Measurements from ENCODE around the gene FNDC3B. TPM values are rescaled to one million over a fixed set of nuclear protein-coding genes. Genes with fewer than 3 reads are reported as not detected.

The FNDC3B gene
- total and polyA plus RNA-seq, 9 of the 15 experiments (the other 6 are each of a cell fraction or from before 2014, with no cell fraction given): 7.0 to 35.8 (median 16.2) TPM

DNA sequence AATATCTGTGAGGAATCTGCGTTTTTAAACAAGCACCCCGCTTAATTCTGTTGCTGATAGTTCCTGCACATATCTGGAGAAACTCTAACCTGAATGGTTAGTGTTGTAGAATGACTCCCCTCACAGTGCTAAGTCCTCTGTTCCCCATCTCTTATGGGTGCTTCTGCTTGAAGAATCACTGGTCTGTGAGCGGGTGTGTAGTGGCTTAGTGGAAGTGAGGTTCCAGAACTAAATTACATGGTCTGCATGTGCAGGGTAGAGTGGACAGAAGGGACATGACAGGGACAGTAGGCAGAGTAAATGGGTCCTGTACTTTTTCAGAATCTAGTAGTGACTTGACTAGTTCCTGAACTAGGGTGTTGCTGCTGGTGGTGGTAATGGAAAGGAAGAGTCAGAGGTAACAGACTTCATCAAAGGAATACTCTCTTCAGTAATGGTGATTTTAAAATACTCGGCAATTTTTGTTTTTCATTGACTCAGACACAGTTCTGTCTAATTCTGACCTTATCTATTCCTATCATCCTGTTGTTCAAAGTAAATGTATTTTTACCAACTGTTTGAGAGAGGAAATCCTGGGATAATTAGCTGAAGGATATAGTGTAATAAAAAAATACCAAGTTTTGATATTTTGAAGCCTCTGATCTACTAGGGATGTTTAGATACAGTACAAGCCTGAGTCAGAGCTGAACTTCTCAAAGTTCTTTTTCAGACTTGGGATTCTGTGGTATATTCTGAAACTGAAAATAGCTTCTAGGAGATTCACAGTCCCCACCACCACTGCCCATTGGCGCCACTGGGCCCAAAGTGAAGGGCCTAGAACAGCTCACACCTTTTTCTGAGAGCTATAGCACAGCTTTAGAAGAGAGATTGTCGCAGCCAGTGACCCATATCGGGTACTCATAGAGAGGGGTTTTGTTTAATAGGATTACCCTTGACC is 55.5 kb downstream of the FNDC3B start:
- intact Hi-C loops (cut with micrococcal nuclease): no loop called here
- Histone ChIP-seq H3K27me3 (ENCODE audit: control insufficient read depth in 2 of 2, insufficient read depth in 2 of 2, low read length in 2 of 2) (no peaks in the 10 kb centered on the region), H3K9ac (ENCODE audit: insufficient read depth in 1 of 2, low read depth in 2 of 2, low read length in 2 of 2) (no peak overlapping the region), H3K9me3 (replicated peaks; ENCODE audit: control insufficient read depth, insufficient read depth, low read depth, low read length) (no peaks in the 10 kb centered on the region), H3K36me3 (ENCODE audit: control insufficient read depth, insufficient read depth, low read length) (no peaks in the 10 kb centered on the region; the same call in 2 of the 3 replicates), H3K27ac (ENCODE audit: extremely low read depth, low read depth, low read length) (peak overlapping the region; percentile 9; the same call in 1 of the 3 replicates), H3K4me1 (replicated peaks in 1 of 2; ENCODE audit: control insufficient read depth in 2 of 2, insufficient read depth in 2 of 2, low read length in 2 of 2) (peaks cover 0 to 27% of the 10 kb centered on the region in 2 experiments; a peak in 3 of 5 replicates), H3K4me3 (no peak overlapping the region), H2AFZ (ENCODE audit: low read depth, low read length) (no peak overlapping the region), H3K4me2 (ENCODE audit: insufficient read depth, low read length) (no peak overlapping the region), H3K9me1 (ENCODE audit: control insufficient read depth, insufficient read depth, low read length) (peaks cover 4% of the 10 kb centered on the region), H3K79me2 (ENCODE audit: control insufficient read depth, insufficient read depth, low read length) (peaks cover 80% of the 10 kb centered on the region), H4K20me1 (replicated peaks; ENCODE audit: control insufficient read depth, insufficient read depth, low read length) (0 out of 2 replicates have a peak, but pooled peaks cover 4% of the 10 kb centered on the region)
- TF ChIP-seq ZNF316 (IDR thresholded peaks at IDR 0.05) (peak; percentile 42; the same call in 1 of the 2 replicates), C11orf30 (IDR thresholded peaks at IDR 0.05; ENCODE audit: low read depth) (peak; percentile 14; the same call in 1 of the 2 replicates), CXXC5 (CRISPR knock-in tag; IDR thresholded peaks at IDR 0.05) (no peak), HMBOX1 (IDR thresholded peaks at IDR 0.05) (peak; percentile 92)
- TF ChIP-seq, protein P1, sequence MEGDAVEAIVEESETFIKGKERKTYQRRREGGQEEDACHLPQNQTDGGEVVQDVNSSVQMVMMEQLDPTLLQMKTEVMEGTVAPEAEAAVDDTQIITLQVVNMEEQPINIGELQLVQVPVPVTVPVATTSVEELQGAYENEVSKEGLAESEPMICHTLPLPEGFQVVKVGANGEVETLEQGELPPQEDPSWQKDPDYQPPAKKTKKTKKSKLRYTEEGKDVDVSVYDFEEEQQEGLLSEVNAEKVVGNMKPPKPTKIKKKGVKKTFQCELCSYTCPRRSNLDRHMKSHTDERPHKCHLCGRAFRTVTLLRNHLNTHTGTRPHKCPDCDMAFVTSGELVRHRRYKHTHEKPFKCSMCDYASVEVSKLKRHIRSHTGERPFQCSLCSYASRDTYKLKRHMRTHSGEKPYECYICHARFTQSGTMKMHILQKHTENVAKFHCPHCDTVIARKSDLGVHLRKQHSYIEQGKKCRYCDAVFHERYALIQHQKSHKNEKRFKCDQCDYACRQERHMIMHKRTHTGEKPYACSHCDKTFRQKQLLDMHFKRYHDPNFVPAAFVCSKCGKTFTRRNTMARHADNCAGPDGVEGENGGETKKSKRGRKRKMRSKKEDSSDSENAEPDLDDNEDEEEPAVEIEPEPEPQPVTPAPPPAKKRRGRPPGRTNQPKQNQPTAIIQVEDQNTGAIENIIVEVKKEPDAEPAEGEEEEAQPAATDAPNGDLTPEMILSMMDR (IDR thresholded peaks at IDR 0.05 in 2 of 3, conservative IDR thresholded peaks at IDR 0.05 in 1 of 3; ENCODE audit: insufficient read depth in 2 of 3, low read depth in 1 of 3, low read length in 3 of 3): 0 out of 6 replicates have a peak, but pooled peaks of 1 of the 3 experiments have one; percentile 17
- TF ChIP-seq, protein P2, sequence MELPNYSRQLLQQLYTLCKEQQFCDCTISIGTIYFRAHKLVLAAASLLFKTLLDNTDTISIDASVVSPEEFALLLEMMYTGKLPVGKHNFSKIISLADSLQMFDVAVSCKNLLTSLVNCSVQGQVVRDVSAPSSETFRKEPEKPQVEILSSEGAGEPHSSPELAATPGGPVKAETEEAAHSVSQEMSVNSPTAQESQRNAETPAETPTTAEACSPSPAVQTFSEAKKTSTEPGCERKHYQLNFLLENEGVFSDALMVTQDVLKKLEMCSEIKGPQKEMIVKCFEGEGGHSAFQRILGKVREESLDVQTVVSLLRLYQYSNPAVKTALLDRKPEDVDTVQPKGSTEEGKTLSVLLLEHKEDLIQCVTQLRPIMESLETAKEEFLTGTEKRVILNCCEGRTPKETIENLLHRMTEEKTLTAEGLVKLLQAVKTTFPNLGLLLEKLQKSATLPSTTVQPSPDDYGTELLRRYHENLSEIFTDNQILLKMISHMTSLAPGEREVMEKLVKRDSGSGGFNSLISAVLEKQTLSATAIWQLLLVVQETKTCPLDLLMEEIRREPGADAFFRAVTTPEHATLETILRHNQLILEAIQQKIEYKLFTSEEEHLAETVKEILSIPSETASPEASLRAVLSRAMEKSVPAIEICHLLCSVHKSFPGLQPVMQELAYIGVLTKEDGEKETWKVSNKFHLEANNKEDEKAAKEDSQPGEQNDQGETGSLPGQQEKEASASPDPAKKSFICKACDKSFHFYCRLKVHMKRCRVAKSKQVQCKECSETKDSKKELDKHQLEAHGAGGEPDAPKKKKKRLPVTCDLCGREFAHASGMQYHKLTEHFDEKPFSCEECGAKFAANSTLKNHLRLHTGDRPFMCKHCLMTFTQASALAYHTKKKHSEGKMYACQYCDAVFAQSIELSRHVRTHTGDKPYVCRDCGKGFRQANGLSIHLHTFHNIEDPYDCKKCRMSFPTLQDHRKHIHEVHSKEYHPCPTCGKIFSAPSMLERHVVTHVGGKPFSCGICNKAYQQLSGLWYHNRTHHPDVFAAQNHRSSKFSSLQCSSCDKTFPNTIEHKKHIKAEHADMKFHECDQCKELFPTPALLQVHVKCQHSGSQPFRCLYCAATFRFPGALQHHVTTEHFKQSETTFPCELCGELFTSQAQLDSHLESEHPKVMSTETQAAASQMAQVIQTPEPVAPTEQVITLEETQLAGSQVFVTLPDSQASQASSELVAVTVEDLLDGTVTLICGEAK (IDR thresholded peaks at IDR 0.05): no peak
- TF ChIP-seq, protein P2 (CRISPR knock-in tag; IDR thresholded peaks at IDR 0.05): no peak
- no TSS peak for BruUV-seq (replicated peaks)
- CTCF ChIA-PET (ENCODE audit: low intra/inter-chr PET ratio): no interaction called here
- in situ Hi-C loops (cut with MboI): no loop called here
- ATAC-seq (peak; percentile 74), DNase-seq (ENCODE audit: extremely low read depth in 1 of 4, low spot score in 3 of 4) (no peak), FAIRE-seq (no peak)
- POLR2A ChIA-PET: interaction anchor here (0.5 to 0.9 kb wide), 4 partner anchors 9 to 238 kb away, joined by 3 to 4 read pairs (median 3); no protein-coding TSS in a partner anchor
- WGBS (ENCODE audit: insufficient coverage, low coverage, missing lambda C conversion rate): 64% methylated on average over 7 of the region's 7 CpGs
